ENCODE results near the gene KIRREL1.

The KIRREL1 gene

DNA sequence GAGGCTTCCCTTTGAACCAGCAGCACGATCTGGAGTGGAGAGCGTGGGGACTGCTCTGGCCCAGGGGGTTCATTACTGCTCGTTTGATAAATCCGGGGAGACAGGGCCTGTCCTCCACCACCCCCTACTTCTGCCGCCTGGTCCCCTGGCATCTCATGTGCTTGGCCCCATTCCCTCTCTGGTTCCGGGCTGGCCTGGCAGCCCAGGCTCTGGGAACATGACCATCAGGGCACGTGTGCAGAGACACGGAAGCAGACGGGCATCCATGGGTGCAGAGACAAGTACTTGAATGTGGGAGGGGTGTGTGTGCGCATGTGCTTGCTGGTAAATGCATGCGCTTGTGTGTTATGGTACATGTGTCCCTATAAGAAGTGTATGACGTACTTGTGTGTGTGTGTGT is 75.5 kb downstream of the KIRREL1 start:
- TF ChIP-seq, protein P1, sequence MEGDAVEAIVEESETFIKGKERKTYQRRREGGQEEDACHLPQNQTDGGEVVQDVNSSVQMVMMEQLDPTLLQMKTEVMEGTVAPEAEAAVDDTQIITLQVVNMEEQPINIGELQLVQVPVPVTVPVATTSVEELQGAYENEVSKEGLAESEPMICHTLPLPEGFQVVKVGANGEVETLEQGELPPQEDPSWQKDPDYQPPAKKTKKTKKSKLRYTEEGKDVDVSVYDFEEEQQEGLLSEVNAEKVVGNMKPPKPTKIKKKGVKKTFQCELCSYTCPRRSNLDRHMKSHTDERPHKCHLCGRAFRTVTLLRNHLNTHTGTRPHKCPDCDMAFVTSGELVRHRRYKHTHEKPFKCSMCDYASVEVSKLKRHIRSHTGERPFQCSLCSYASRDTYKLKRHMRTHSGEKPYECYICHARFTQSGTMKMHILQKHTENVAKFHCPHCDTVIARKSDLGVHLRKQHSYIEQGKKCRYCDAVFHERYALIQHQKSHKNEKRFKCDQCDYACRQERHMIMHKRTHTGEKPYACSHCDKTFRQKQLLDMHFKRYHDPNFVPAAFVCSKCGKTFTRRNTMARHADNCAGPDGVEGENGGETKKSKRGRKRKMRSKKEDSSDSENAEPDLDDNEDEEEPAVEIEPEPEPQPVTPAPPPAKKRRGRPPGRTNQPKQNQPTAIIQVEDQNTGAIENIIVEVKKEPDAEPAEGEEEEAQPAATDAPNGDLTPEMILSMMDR (conservative IDR thresholded peaks at IDR 0.05; ENCODE audit: control insufficient read depth, insufficient read depth, low read depth, low read length) = no peak
- H3K4me3 ChIP-seq (ENCODE audit: control insufficient read depth, low read depth, low read length) = no peak overlapping the region
- DNase-seq (ENCODE audit: low read depth) = no peak

DNA sequence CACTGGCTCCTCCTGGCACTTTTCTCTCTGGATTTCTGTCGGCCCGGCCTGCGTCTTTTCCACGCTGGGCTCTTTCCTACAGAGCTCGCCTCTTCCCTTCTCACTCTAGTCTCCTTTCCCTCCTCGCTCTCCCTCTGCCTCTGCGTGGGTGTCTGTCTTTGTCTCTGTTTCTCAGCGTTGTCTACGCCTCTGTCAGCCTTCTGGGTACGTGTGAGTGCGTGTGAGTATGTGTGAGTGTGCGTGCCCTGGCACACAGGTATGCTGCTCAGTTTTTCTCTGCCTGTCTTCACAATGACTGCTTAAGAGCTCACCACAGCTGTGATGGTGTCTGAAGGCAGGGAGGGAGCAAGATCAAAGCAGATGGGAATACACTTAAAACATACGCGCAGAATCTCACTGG is 77.7 kb downstream of the KIRREL1 start:
- H3K4me3 ChIP-seq (ENCODE audit: control insufficient read depth, low read depth, low read length) = no peak overlapping the region
- peak; percentile 42 for DNase-seq (ENCODE audit: low read depth)
- TF ChIP-seq, protein P1 (conservative IDR thresholded peaks at IDR 0.05; ENCODE audit: control insufficient read depth, insufficient read depth, low read depth, low read length) = no peak

DNA sequence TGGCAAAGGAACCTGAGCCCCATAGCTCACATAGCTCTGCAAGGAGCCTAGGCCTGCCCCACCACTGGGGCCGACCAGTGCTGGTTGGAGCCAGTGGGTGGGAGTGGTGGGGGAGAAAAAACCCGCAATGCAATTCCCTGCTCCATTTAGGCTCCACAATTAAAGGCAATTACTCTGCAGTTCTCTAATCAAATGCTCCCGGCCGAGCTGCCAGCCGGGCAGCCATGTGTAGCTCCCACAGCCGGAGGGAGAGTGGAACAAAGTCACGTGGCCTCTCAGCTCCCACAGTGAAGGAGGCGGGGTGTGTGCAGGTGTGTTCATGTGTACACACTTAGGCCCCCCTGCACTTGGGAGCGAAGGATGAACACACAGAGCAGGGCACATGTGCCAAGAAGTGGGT is 81.6 kb downstream of the KIRREL1 start:
- TF ChIP-seq, protein P1 (conservative IDR thresholded peaks at IDR 0.05; ENCODE audit: control insufficient read depth, insufficient read depth, low read depth, low read length) = no peak
- H3K4me3 ChIP-seq (ENCODE audit: control insufficient read depth, low read depth, low read length) = no peak overlapping the region
- no peak for DNase-seq (ENCODE audit: low read depth)

DNA sequence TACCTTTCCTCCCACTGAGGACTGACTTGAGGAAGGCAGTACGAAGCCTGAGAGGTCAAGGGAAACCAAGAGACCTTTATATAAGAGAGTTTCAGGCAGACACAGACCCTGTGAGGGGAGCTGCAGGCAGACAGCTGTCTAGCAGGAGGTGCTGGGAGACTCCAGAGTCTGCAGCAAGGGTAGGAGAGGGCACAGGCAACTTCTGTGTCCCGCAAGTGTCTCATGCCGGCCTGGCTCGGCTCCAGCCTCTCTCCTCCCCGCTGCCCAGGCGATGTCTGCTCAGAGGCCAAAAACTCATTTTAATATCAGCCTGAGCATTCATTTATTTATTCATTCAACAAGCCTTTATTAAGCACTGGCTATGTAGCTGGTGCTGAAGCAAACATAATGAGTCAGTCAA is 83.0 kb downstream of the KIRREL1 start:
- TF ChIP-seq, protein P1 (conservative IDR thresholded peaks at IDR 0.05; ENCODE audit: control insufficient read depth, insufficient read depth, low read depth, low read length) = no peak
- DNase-seq (ENCODE audit: low read depth) = no peak
- no peak overlapping the region for H3K4me3 ChIP-seq (ENCODE audit: control insufficient read depth, low read depth, low read length)

DNA sequence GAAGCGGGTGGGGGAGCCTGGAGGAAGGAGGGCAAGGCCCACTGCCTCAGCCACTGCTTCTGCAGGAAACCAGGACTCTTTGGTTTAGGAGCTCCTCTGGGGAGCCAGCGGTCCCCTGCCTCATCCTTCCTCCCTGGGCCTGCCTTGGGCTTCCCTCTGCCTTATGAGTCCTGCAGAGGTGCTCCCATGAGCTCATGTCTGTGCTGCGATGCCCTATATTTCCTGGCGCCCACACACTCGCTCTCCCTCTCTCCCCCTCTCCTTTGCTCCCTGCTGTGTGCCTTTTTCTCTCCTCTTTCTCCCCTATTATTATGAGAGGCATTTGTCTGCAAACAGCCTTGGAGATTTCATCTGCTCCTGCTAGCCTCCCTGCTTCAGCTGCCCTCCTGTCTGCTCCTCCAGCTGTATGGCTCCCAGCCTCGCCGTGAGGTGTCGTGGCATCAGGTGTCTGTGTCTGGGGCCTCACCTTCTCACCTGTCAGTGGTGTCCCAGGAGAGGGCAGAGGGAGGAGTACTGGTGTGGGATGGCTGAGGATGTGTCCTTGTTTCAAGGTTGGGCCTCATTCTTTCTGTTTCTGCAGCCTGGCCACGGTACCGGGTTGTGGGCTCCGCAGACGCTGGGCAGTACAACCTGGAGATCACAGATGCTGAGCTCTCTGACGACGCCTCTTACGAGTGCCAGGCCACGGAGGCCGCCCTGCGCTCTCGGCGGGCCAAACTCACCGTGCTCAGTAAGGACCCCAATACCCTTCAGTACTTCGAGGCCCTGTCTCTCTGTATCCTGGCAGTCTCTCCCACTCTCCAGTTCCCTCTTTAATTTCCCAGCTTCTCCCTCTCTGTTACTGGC is 84.2 kb downstream of the KIRREL1 start:
- no peak for DNase-seq (ENCODE audit: low read depth)
- TF ChIP-seq, protein P1 (conservative IDR thresholded peaks at IDR 0.05; ENCODE audit: control insufficient read depth, insufficient read depth, low read depth, low read length) = no peak
- H3K4me3 ChIP-seq (ENCODE audit: control insufficient read depth, low read depth, low read length) = no peak overlapping the region

DNA sequence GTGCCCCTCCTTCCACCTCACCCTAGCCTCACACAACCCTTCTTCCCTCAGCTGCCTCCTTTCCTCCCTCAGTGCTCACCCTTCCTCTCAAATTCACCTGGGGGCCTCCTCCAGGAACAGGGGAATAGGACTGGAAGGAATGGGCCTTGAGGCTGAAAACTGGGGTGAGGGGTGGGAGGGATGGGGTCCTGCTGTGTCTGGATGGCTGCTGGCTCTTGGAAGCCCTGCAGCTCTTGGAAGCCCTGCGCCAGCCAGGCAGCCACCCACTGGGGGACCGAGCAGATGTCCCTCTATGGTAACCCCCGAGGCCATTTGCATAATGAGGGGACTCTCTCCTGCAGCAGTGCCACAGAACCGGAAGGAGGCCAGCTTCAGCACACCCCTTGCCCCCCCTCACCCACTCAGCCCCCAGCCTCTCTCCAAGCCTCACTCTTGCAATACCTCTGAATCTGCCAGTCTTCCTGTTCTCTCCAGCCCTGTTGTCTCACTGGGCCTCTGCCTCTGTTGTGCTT is 85.2 kb downstream of the KIRREL1 start:
- no peak overlapping the region for H3K4me3 ChIP-seq (ENCODE audit: control insufficient read depth, low read depth, low read length)
- TF ChIP-seq, protein P1 (conservative IDR thresholded peaks at IDR 0.05; ENCODE audit: control insufficient read depth, insufficient read depth, low read depth, low read length) = no peak
- DNase-seq (ENCODE audit: low read depth) = no peak

Measured in fibroblast of mammary gland (primary cell).